ENCODE data around the gene KIAA2012. TPM values are rescaled to one million over a fixed set of nuclear protein-coding genes. Genes with fewer than 3 reads are reported as not detected.

The KIAA2012 gene
- total RNA-seq, 2 donors from 2014 or later = 0.74 TPM; not detected in 1

- TF ChIP-seq CTCF (IDR thresholded peaks at IDR 0.05) (no peak), POLR2A (IDR thresholded peaks at IDR 0.05) (no peak), POLR2AphosphoS5 (IDR thresholded peaks at IDR 0.05) (no peak)
- no peaks in the 10 kb centered on the region for H3K36me3 ChIP-seq
- H3K27me3 ChIP-seq (replicated peaks; ENCODE audit: insufficient read depth) = no peaks in the 10 kb centered on the region
- H3K9me3 ChIP-seq = no peaks in the 10 kb centered on the region
- intact Hi-C loops (cut with DNase I) = no loop called here
- H3K4me3 ChIP-seq = no peak overlapping the region
- H3K4me1 ChIP-seq (replicated peaks) = no peaks in the 10 kb centered on the region
- WGBS = 95% methylated on average over 28 of the region's 36 CpGs
- no peak overlapping the region for H3K27ac ChIP-seq
- DNase-seq (ENCODE audit: low spot score) = no peak
These were observed 63.5 kb downstream of the KIAA2012 start for GRCh38 chr2:202136526-202136925.

- intact Hi-C loops (cut with DNase I) = no loop called here
- no peaks in the 10 kb centered on the region for H3K27me3 ChIP-seq (replicated peaks; ENCODE audit: insufficient read depth)
- no peaks in the 10 kb centered on the region for H3K9me3 ChIP-seq
- no peak overlapping the region for H3K4me3 ChIP-seq
- DNase-seq (ENCODE audit: low spot score) = no peak
- H3K36me3 ChIP-seq = no peaks in the 10 kb centered on the region
- no peaks in the 10 kb centered on the region for H3K4me1 ChIP-seq (replicated peaks)
- no peak overlapping the region for H3K27ac ChIP-seq
- TF ChIP-seq POLR2A (IDR thresholded peaks at IDR 0.05) (no peak), CTCF (IDR thresholded peaks at IDR 0.05) (no peak), POLR2AphosphoS5 (IDR thresholded peaks at IDR 0.05) (no peak)
- WGBS = 50% methylated on average over 12 of the region's 12 CpGs
These were observed 67.6 kb downstream of the KIAA2012 start for GRCh38 chr2:202140522-202141252.

GRCh38 chr2:202141329-202141947, 68.4 kb downstream of the KIAA2012 start:
- Histone ChIP-seq H3K9me3 (no peaks in the 10 kb centered on the region), H3K27me3 (replicated peaks; ENCODE audit: insufficient read depth) (no peaks in the 10 kb centered on the region), H3K4me1 (replicated peaks) (no peaks in the 10 kb centered on the region), H3K4me3 (no peak overlapping the region), H3K27ac (no peak overlapping the region), H3K36me3 (no peaks in the 10 kb centered on the region)
- no peak for TF ChIP-seq POLR2A (IDR thresholded peaks at IDR 0.05)
- TF ChIP-seq POLR2AphosphoS5 (IDR thresholded peaks at IDR 0.05) = no peak
- no peak for TF ChIP-seq CTCF (IDR thresholded peaks at IDR 0.05)
- WGBS = 79% methylated on average over 4 of the region's 4 CpGs
- no peak for DNase-seq (ENCODE audit: low spot score)
- intact Hi-C loops (cut with DNase I) = no loop called here

- Histone ChIP-seq H3K9me3 (no peaks in the 10 kb centered on the region), H3K4me3 (no peak overlapping the region), H3K27ac (no peak overlapping the region), H3K4me1 (replicated peaks) (no peaks in the 10 kb centered on the region), H3K36me3 (no peaks in the 10 kb centered on the region), H3K27me3 (replicated peaks; ENCODE audit: insufficient read depth) (no peaks in the 10 kb centered on the region)
- intact Hi-C loops (cut with DNase I) = no loop called here
- no peak for DNase-seq (ENCODE audit: low spot score)
- TF ChIP-seq CTCF (IDR thresholded peaks at IDR 0.05) (no peak), POLR2A (IDR thresholded peaks at IDR 0.05) (no peak), POLR2AphosphoS5 (IDR thresholded peaks at IDR 0.05) (no peak)
- WGBS = 95% methylated on average over 1 of the region's 1 CpG
These were observed 69.5 kb downstream of the KIAA2012 start for GRCh38 chr2:202142540-202142939.

- H3K36me3 ChIP-seq = no peaks in the 10 kb centered on the region
- H3K4me1 ChIP-seq (replicated peaks) = no peaks in the 10 kb centered on the region
- no peaks in the 10 kb centered on the region for H3K9me3 ChIP-seq
- H3K27me3 ChIP-seq (replicated peaks; ENCODE audit: insufficient read depth) = no peaks in the 10 kb centered on the region
- 50% methylated on average over 4 of the region's 4 CpGs for WGBS
- no peak for DNase-seq (ENCODE audit: low spot score)
- no peak overlapping the region for H3K27ac ChIP-seq
- H3K4me3 ChIP-seq = no peak overlapping the region
- no peak for TF ChIP-seq POLR2A (IDR thresholded peaks at IDR 0.05)
- TF ChIP-seq CTCF (IDR thresholded peaks at IDR 0.05) = no peak
- TF ChIP-seq POLR2AphosphoS5 (IDR thresholded peaks at IDR 0.05) = no peak
- intact Hi-C loops (cut with DNase I) = no loop called here
These were observed 74.7 kb downstream of the KIAA2012 start for GRCh38 chr2:202147775-202148174.

All from prostate gland (tissue), 2 donors.